Stimulated activated CD8-positive, alpha-beta memory T cell treated with anti-CD3 and anti-CD28 coated beads, Interleukin-15, amount 100 ng/mL, for 24 hours (primary cell): ENCODE data around the gene ALDH1A3.

Experiments used
- DNase-seq: peaks from one replicate; pipeline ENCODE4 v3.0.0-alpha.2; 2020; ENCODE audit warnings: low read depth

The ALDH1A3 gene

DNA sequence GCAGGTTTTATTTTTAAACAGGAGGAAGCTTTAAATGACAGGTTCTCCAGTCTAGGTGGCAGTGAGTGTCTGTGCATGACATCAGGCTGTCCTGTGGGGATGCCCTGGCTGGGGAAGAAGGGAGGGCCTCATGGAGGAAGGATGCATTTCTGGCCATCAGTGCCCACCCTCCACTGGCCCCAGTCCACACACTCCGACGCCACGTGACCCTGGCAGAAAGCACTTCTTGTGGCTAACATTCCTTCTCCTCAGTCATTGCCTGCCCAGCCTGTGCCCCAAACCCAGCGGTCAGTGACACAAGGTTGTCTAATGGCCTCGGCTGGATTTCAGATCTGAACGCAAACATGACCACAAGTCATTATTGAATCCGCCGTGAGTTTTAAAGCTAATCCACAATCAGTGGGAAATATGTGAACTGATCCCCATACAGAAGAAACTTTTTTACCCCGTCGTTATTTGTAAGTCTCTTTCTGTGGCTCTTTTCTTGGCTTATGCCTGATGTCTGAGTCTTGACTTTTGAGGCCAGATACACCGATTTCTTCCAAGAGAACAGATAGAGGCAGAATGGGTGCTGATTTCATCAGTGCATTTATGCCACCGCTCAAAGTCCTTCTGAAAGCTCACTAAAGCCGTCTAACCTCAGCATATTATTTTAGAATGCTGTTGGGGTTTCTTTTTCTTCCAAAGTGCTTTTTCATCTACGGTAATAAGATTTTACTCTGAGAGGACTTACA lies 22.2 kb downstream of the ALDH1A3 start:
- DNase-seq, result no peak

GRCh38 chr15:100902436-100903167 lies 23.0 kb downstream of the ALDH1A3 start:
- no peak for DNase-seq

DNA sequence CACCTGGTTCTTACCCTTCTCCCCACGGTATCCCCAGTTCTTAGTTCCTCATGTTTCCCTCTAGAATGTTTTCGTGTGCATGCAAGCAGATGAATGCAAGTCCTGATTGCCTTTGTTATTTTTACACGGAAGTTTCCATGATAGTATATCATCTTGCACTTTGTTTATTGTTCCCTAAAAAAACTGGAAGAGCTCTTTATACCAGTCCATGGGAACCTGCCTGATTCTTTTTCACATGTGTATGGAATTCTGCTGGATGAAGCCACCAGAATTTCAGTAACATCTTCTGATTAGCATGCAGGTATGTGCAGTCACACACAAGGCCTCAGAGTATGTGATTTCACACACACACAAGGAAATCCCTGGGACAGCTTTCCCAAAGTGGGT lies 23.5 kb downstream of the ALDH1A3 start:
- no peak for DNase-seq

GRCh38 chr15:100905850-100906249 lies 26.2 kb downstream of the ALDH1A3 start:
- DNase-seq, result no peak

- no peak for DNase-seq
These were observed 28.8 kb downstream of the ALDH1A3 start for GRCh38 chr15:100908466-100908865.

DNA sequence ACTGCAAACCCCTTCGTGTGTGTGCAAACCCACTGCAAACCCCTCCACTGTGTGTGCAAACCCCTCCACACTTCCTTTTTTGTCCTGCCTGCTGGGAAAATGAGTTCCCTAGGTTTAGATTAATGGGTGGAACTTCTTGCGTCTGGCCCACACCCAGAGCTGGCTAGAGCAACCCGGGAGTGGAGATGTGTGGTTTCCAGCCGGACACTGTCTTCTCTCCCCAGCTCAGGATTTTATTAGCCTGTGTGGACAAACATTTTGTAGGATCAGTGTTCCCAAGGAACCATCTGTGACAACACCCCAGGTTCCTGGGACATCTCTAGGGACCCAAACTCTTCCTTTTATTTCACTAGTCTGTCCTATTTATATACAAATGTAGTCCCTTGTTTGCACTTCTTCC lies 29.9 kb downstream of the ALDH1A3 start:
- no peak for DNase-seq

GRCh38 chr15:100909989-100910955 lies 30.6 kb downstream of the ALDH1A3 start:
- DNase-seq, result no peak

GRCh38 chr15:100911086-100911485 lies 31.5 kb downstream of the ALDH1A3 start:
- DNase-seq, result no peak

- no peak for DNase-seq
These were observed 34.3 kb downstream of the ALDH1A3 start for GRCh38 chr15:100913961-100914360.

- no peak for DNase-seq
These were observed 35.2 kb downstream of the ALDH1A3 start for GRCh38 chr15:100914876-100915275.

DNA sequence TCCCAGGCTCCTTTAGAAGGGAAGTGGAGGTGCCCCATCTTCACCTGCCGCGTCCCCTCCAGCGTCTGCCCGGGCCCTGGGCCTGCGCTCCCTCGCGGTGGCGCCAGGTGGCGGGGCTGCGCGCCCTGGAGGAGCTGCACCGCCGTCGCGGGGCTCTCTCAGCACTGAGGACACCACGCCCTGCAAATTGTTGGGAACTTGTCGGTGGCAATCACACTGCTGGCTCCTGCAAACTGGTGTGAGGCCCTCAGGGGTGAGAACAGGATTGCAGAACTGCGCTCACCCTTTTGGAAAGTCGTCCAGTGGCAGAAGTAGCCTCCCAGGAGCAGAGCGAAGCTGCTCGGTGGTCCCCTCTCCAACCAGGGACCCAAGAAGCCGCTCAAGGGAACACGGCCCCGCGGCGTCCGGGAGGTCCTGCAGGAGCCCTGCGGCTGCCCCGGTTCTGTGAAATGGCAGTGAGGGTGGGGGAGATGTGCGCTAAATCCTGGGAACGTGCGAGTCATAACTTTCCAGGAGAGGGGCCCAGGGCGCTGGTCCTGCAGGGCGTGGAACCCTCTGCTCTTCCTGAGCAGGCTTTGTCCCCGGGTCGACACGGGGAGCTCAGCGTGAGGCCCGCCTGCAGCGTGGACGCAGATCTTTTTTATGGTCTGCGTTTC lies 38.5 kb downstream of the ALDH1A3 start:
- peak; percentile 42 for DNase-seq

DNA sequence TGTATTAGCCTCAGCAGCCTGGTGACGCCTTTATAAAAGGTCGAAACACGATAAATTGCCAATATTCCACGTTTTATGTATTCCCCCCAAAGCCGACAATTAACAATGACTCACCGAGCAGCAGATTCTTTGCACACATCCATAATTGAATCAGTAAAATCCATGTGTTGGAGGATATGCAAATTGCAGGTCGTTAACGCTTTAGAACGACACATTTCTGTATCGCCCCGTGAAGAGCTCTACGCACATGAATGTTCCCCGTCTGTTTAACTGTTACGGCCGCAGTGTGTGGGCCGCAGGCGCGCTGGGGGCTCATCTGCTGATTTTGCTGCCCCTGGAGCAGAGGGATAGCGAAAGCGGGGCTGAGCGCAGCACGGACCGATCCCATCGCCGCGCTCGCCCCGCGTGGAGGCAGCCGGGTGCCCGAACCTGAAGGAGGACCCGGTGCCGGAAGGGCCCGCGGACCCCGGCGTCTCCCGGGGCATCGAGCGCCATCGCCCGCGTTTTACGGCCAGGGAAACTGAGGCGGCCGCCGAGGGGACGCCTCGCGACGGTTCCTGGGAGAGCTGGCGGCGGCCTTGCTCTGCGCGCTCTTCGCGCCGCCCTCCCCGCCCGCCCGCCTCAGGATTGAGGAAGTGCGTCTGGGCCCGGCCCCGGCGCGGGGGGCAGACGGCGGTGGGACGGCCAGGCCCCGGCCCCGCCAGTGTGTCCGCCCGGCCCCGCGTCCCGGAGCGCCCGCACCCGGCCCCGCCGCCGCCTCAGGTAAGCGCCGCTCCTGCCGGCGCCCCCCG lies 39.3 kb downstream of the ALDH1A3 start, which contains the start of gene LRRK1:
Gene LRRK1 (plus strand): TSS at position 668 of the 791 bp plus-strand sequence. CDS start 5,276 bp downstream, outside the sequence.
- DNase-seq, result no peak

DNA sequence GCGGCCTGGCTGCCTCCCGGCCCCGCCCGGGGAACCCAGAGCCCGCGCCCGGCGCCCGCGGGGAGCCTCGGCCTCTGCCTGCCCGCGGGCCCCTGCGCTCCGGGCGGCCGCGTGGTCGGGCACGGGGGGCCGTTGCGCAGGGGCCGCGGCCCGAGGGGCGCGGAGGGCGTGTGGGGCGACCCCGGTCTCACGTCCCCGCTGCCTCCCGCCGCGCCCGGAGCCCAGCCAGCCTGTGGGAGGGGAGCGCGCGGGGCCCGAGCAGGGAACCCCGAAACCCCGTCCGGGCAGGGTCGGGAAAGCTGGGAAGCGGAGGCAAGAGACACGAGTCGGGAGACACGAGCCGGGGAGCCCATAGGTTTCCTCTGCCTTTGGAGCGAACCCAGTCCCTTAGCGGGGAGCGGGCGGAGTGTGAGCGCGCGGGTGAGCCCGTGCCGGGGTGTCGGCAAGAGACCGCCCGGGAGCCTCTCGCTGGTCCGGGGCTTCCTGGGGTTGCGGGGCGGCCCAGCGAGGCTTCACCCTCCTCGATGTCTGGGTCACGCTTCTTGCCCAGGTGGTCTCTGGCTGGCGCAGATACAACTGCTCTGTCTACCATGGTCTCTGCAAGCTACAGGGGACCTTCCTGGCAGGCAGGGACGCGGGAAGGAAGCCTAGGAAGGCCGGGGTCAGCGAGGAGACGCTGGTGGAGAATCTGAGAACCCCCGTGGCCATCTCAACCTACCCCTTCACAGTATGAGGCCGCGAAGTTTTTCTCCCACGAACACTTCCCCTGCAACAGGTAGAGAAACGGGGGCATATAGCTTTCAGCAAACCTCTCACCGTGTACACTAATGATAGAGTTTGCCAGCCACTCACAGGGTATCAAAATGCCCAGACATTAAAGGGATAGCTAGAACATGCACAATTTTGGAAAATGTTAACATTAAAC lies 40.1 kb downstream of the ALDH1A3 start:
- no peak for DNase-seq

- DNase-seq, result no peak
These were observed 41.0 kb downstream of the ALDH1A3 start for GRCh38 chr15:100920516-100921135.

- no peak for DNase-seq
These were observed 42.8 kb downstream of the ALDH1A3 start for GRCh38 chr15:100922192-100923040.

- DNase-seq, result no peak
These were observed 43.4 kb downstream of the ALDH1A3 start for GRCh38 chr15:100923076-100923475.

- no peak for DNase-seq
These were observed 44.3 kb downstream of the ALDH1A3 start for GRCh38 chr15:100923902-100924301.

DNA sequence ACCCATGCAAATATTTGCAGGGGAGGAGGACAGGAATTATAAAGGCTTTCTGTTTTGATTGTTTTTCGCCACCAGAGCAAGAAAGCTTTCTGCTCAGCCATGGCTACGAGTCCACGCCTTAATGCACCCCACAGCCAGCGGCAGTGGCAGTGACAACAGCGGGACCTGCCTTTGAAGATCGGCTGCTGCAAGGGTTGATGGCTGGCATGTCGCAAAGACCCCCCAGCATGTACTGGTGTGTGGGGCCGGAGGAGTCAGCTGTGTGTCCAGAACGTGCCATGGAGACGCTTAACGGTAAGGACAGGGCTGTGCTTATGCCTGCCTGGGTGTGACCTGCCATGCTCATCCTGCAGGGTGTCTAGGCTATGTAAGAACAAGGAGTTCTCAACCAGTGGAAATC lies 44.8 kb downstream of the ALDH1A3 start:
- no peak for DNase-seq
